K562 (cell line): ENCODE data around the gene SNX25.

ENCODE experiments used
- ATF6 ChIP-seq: sonication (generic); formaldehyde crosslinking; IDR thresholded peaks from 2 replicates; pipeline ENCODE4 v1.4.0; 2020; ENCODE audit warnings: mild to moderate bottlenecking, missing genetic modification reagents
- BCLAF1 ChIP-seq, 2 experiments: fragments of 450-650 bp in 1 of 2; IDR thresholded peaks; 2 replicates each; pipeline ENCODE4 v1.6.1; 2011 to 2017; ENCODE audit warnings: low read depth in 2 of 2, antibody characterized with exemption in 1 of 2, borderline replicate concordance in 1 of 2, low read length in 1 of 2, mild to moderate bottlenecking in 1 of 2, mixed read lengths in 1 of 2; ENCODE audit not compliant: control insufficient read depth in 1 of 2
- CBX2 ChIP-seq: fragments of 200-600 bp; sonication (generic); IDR thresholded peaks from one replicate; pipeline ENCODE4 v1.6.1; 2012; ENCODE audit warnings: mild to moderate bottlenecking, low read length, inconsistent platforms; ENCODE audit not compliant: insufficient read depth, poor library complexity, severe bottlenecking
- CTCF ChIP-seq, 3 experiments: IDR thresholded peaks in 2 of 3; conservative IDR thresholded peaks in 1 of 3; 2 replicates each; pipeline ENCODE4 v1.5.1; 2011 to 2012; ENCODE audit warnings: low read length in 3 of 3, mild to moderate bottlenecking in 3 of 3, control low read depth in 2 of 3, improper control_type of control experiment in 1 of 3, inconsistent platforms in 1 of 3, low read depth in 1 of 3, mixed read lengths in 1 of 3, moderate library complexity in 1 of 3; ENCODE audit not compliant: insufficient read depth in 2 of 3
- MEF2D ChIP-seq: conservative IDR thresholded peaks from 2 replicates; pipeline ENCODE4 v1.6.1; 2016; ENCODE audit warnings: low read depth, missing genetic modification characterization, missing compliant biosample characterization
- NR2C2 ChIP-seq, 2 experiments: fragments of 200-800 bp in 1 of 2; sonication (Bioruptor generic) in 1 of 2; sonication (generic) in 1 of 2; formaldehyde crosslinking in 1 of 2; IDR thresholded peaks; 2 replicates each; pipeline versions ENCODE4 v1.6.1 to v1.8.0; 2016 to 2022; ENCODE audit warnings: mild to moderate bottlenecking in 1 of 2, missing compliant biosample characterization in 1 of 2, missing genetic modification characterization in 1 of 2, missing genetic modification reagents in 1 of 2
- POLR2A ChIP-seq: fragments of 450-650 bp; conservative IDR thresholded peaks from 2 replicates; pipeline ENCODE4 v1.6.1; 2016
- POLR2AphosphoS5 ChIP-seq: IDR thresholded peaks from 2 replicates; pipeline ENCODE4 v1.6.1; 2011; ENCODE audit warnings: mild to moderate bottlenecking, low read depth, low read length, moderate library complexity; ENCODE audit not compliant: control insufficient read depth, insufficient read depth
- SREBF1 ChIP-seq: fragments of 150-350 bp; IDR thresholded peaks from 2 replicates; pipeline ENCODE4 v1.6.1; 2014; ENCODE audit warnings: antibody characterized with exemption, low read depth, low read length, borderline replicate concordance
- TARDBP ChIP-seq: fragments of 450-650 bp; IDR thresholded peaks from 2 replicates; pipeline ENCODE4 v1.6.1; 2016

GRCh38 chr4:185394568-185395237 lies 185.3 kb downstream of the SNX25 start:
- TF ChIP-seq SREBF1 (no peak), CTCF (IDR thresholded peaks at IDR 0.05 in 2 of 3, conservative IDR thresholded peaks at IDR 0.05 in 1 of 3; ENCODE audit: insufficient read depth in 2 of 3, low read depth in 1 of 3, low read length in 3 of 3) (no peak; a peak in 1 of 6 replicates), NR2C2 (CRISPR knock-in tag; IDR thresholded peaks at IDR 0.05) (no peak), NR2C2 (tag; IDR thresholded peaks at IDR 0.05) (no peak), ATF6 (no peak), POLR2AphosphoS5 (no peak), CBX2 (no peak), MEF2D (no peak), TARDBP (no peak), POLR2A (no peak), BCLAF1 (IDR thresholded peaks at IDR 0.05; ENCODE audit: borderline replicate concordance in 1 of 2, control insufficient read depth in 1 of 2, low read depth in 2 of 2, low read length in 1 of 2) (no peak)
